ENCODE measurements around the gene TMEM179. TPM values are rescaled to one million over a fixed set of nuclear protein-coding genes. Genes with fewer than 3 reads are reported as not detected.

TMEM179 gene
- total RNA-seq, 1 experiment from 2014 or later, result not detected

DNA sequence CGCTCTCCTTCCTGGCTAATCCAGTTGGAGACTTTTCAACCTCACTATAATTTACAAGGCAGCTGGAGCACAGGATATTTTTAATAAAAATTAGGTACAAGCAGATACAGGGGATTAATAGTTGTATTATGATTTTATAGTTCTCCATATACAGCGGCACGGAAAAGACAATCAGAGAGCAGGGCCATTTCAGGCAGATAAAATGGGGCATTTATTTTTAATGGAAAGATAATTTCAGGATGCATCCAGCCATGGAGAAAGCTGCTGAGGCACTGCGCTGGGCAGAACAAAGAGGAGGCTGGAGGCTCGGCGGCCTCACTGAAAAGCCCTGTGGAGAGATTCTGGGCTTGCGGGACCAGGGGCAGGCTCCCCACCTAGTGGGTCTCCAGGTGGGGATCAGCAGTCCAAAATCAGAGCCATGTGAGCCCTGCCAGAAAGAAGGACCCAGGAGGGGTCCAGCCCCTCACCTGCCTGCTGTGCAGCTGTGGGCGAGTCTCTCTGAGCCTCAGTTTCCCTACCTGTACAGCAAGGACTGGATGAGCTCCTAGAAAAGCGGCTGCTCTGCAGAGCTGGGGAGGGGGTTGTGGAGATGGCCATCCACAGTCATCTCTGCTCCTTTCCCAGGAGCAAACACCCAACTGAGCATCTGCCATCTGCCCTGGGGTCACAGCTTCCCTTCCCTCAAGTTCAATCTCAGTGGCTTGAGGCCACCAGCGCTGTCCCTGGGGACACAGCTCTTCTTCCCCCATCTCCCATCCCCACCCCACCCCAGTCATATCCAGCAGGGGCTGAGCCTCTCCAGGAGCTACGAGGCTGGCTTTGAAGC lies 48.9 kb downstream of the TMEM179 start:
- Mint-ChIP-seq H3K4me3 (ENCODE audit: low read depth, unreplicated experiment) (no peak overlapping the region), H3K27me3 (ENCODE audit: unreplicated experiment) (peaks cover 87% of the 10 kb centered on the region), H3K4me1 (ENCODE audit: low read depth, unreplicated experiment) (peaks cover 17% of the 10 kb centered on the region), H3K36me3 (ENCODE audit: insufficient read depth, unreplicated experiment) (no peaks in the 10 kb centered on the region), H3K27ac (ENCODE audit: unreplicated experiment) (no peak overlapping the region), H3K9me3 (ENCODE audit: low read depth, unreplicated experiment) (no peaks in the 10 kb centered on the region)
- BruUV-seq (replicated peaks), result no TSS peak
- no peak for DNase-seq
- CTCF ChIA-PET, result interaction anchor here (0.6 to 1.2 kb wide), 3 partner anchors 9 to 729 kb away, joined by 4 to 5 read pairs (median 4); no protein-coding TSS in a partner anchor
- intact Hi-C loops (cut with micrococcal nuclease; ENCODE audit: unreplicated experiment), result no loop called here
- TF ChIP-seq, protein P1, sequence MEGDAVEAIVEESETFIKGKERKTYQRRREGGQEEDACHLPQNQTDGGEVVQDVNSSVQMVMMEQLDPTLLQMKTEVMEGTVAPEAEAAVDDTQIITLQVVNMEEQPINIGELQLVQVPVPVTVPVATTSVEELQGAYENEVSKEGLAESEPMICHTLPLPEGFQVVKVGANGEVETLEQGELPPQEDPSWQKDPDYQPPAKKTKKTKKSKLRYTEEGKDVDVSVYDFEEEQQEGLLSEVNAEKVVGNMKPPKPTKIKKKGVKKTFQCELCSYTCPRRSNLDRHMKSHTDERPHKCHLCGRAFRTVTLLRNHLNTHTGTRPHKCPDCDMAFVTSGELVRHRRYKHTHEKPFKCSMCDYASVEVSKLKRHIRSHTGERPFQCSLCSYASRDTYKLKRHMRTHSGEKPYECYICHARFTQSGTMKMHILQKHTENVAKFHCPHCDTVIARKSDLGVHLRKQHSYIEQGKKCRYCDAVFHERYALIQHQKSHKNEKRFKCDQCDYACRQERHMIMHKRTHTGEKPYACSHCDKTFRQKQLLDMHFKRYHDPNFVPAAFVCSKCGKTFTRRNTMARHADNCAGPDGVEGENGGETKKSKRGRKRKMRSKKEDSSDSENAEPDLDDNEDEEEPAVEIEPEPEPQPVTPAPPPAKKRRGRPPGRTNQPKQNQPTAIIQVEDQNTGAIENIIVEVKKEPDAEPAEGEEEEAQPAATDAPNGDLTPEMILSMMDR (IDR thresholded peaks at IDR 0.05; ENCODE audit: unreplicated experiment), result no peak

DNA sequence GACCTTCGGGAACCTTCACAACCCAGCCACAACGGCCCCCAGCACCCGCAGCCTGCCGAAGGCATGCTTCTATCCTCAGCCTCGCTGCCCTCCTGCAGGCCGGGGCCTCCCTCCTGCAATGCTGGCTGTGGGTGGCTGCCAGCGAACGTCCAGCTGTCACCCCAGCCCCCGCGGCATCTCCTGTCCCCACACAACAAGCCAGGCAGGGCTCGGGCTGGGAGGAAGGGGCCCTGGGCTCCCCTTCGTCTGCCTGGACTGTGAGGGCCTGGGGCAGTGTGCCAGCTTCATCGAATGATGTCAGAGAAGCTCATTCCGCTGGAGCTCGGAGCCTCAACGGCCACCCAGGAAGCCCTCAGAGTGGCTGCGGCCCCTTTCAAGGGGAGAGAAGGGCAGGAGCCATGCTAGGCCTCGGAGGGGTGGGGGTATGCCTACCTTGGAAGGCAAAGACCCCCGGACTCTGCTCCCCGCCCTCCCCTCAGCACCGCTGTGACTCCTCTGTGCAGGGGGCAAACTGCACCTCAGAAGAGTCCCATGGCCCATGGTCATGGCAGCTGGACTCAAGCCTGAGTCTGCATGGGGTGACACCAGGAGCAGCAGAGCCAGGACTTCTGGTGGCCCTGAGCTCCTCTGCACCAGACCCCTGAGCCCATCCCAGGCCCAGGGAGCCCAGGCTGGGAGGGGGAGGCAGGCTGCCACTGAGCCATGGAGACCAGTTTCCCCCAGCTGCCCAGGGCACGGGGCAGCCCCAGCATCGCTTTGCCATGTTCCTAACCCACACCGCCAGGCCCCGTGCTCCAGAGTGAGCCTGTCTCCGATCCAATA lies 49.8 kb downstream of the TMEM179 start:
- CTCF ChIA-PET, result no interaction called here
- peaks cover 87% of the 10 kb centered on the region for H3K27me3 Mint-ChIP-seq (ENCODE audit: unreplicated experiment)
- TF ChIP-seq, protein P1 (IDR thresholded peaks at IDR 0.05; ENCODE audit: unreplicated experiment), result no peak
- H3K9me3 Mint-ChIP-seq (ENCODE audit: low read depth, unreplicated experiment), result no peaks in the 10 kb centered on the region
- no peak overlapping the region for H3K4me3 Mint-ChIP-seq (ENCODE audit: low read depth, unreplicated experiment)
- DNase-seq, result no peak
- no peaks in the 10 kb centered on the region for H3K36me3 Mint-ChIP-seq (ENCODE audit: insufficient read depth, unreplicated experiment)
- H3K27ac Mint-ChIP-seq (ENCODE audit: unreplicated experiment), result no peak overlapping the region
- peaks cover 11% of the 10 kb centered on the region for H3K4me1 Mint-ChIP-seq (ENCODE audit: low read depth, unreplicated experiment)
- intact Hi-C loops (cut with micrococcal nuclease; ENCODE audit: unreplicated experiment), result no loop called here
- no TSS peak for BruUV-seq (replicated peaks)

DNA sequence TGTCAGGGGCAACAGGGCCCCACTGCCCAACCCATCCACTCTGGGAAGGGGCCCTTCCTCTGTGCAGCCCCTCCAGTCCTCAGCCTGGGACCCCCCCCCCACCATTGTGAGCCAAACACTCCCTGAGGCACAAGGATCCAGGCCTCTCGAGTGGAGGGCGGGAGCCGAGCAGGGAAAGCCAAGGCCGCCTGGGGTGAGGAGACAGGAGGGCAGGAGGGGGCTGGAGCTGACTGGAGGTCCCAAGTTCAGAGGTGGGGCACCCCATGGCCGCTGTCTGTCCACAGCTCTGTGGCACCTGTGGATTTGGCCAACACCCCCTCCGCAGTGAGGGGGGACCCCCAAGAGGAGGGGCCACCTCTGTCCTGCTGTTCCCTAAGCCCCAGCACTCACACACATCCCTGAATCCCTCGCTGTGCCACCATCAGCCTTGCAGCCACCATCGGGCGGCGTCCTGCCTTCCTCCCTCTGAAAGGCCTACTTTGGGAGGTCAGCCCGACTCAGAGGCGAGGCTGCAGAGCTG lies 50.4 kb downstream of the TMEM179 start:
- no peak for DNase-seq
- Mint-ChIP-seq H3K4me3 (ENCODE audit: low read depth, unreplicated experiment) (no peak overlapping the region), H3K4me1 (ENCODE audit: low read depth, unreplicated experiment) (peaks cover 4% of the 10 kb centered on the region), H3K9me3 (ENCODE audit: low read depth, unreplicated experiment) (no peaks in the 10 kb centered on the region), H3K27ac (ENCODE audit: unreplicated experiment) (no peak overlapping the region), H3K36me3 (ENCODE audit: insufficient read depth, unreplicated experiment) (no peaks in the 10 kb centered on the region), H3K27me3 (ENCODE audit: unreplicated experiment) (peaks cover 87% of the 10 kb centered on the region)
- intact Hi-C loops (cut with micrococcal nuclease; ENCODE audit: unreplicated experiment), result no loop called here
- no TSS peak for BruUV-seq (replicated peaks)
- CTCF ChIA-PET, result no interaction called here
- TF ChIP-seq, protein P1 (IDR thresholded peaks at IDR 0.05; ENCODE audit: unreplicated experiment), result no peak

DNA sequence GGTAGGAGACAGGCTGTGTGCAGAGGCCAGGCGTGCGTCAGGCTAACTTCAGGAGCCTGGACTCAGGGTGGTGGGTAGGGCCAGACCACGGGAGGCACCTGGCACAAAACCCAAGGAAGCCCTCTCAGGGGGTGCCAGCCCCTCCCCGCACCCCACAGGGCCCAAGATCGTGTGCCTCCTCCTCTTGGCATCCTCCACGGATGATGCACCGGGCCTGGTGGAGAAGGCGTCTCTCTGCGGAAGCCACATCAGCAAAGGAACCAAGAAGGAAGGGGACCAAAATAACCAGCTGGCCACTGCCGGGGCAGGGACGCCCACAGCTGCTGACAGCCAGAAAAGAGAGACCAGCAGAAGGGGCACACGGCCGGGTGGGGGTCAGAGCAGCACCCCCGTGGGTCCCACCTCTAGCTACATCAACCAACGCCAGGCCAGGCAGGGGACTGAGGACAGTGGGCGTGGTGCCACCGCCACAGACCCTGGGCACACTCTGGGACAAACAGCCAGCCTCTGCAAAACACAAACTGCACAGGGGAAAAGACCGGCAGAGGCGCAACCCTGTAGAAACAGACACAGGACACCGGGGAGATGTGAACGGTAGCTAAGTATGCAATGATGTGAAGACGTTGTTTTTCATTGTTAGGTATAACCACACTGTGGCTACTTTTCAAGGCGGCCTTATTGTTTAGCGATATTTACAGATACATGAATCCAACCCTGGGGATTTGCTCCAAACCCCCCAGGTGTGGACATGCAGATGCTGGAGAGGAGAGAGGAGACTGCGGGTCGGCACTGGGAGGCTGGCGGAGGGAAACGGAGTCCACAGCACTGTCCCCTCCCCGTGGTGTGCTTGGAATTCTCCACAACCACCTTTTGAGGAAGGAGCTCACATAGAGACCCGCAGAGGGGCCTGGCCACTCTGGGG lies 51.1 kb downstream of the TMEM179 start:
- Mint-ChIP-seq H3K36me3 (ENCODE audit: insufficient read depth, unreplicated experiment) (no peaks in the 10 kb centered on the region), H3K27ac (ENCODE audit: unreplicated experiment) (no peak overlapping the region), H3K4me1 (ENCODE audit: low read depth, unreplicated experiment) (no peaks in the 10 kb centered on the region), H3K9me3 (ENCODE audit: low read depth, unreplicated experiment) (no peaks in the 10 kb centered on the region), H3K4me3 (ENCODE audit: low read depth, unreplicated experiment) (no peak overlapping the region), H3K27me3 (ENCODE audit: unreplicated experiment) (peaks cover 80% of the 10 kb centered on the region)
- intact Hi-C loops (cut with micrococcal nuclease; ENCODE audit: unreplicated experiment), result no loop called here
- no TSS peak for BruUV-seq (replicated peaks)
- CTCF ChIA-PET, result no interaction called here
- TF ChIP-seq, protein P1 (IDR thresholded peaks at IDR 0.05; ENCODE audit: unreplicated experiment), result no peak
- no peak for DNase-seq

All from Calu3 (cell line).